SU-DHL-6 (cell line): Measurements from ENCODE around the gene TRIM58.

Experiments used
- H2AFZ ChIP-seq: fragments of 200-600 bp; sonication (generic); 2 replicates; pipeline ENCODE4 v1.6.1; 2014; ENCODE audit warnings: low read depth, mild to moderate bottlenecking, moderate library complexity, mixed read lengths, antibody characterized with exemption, low read length; ENCODE audit not compliant: severe bottlenecking
- H3F3A ChIP-seq: fragments of 200-600 bp; shearing (Covaris generic); 2 replicates; pipeline ENCODE4 v1.6.0; 2016; ENCODE audit warnings: antibody characterized with exemption, mild to moderate bottlenecking; ENCODE audit not compliant: insufficient read depth
- H3K27ac ChIP-seq: fragments of 200-600 bp; sonication (generic); 2 replicates; pipeline ENCODE4 v1.5.1; 2016; ENCODE audit warnings: low read depth, mild to moderate bottlenecking, low read length, moderate library complexity, mixed read lengths
- H3K27me3 ChIP-seq: fragments of 200-600 bp; sonication (generic), shearing (Covaris generic); 2 replicates; pipeline ENCODE4 v1.6.0; 2014; ENCODE audit warnings: mild to moderate bottlenecking, low read length
- H3K36me3 ChIP-seq: fragments of 200-600 bp; sonication (generic); 2 replicates; pipeline ENCODE4 v1.6.1; 2014; ENCODE audit warnings: mild to moderate bottlenecking, low read length, mixed read lengths
- H3K4me2 ChIP-seq: fragments of 300-600, 200-600 bp; shearing (Covaris generic), sonication (generic); 2 replicates; pipeline ENCODE4 v1.6.0; 2014; ENCODE audit warnings: low read length, low read depth, mild to moderate bottlenecking; ENCODE audit not compliant: poor library complexity, severe bottlenecking
- H3K4me3 ChIP-seq: fragments of 200-600 bp; sonication (generic); 2 replicates; pipeline ENCODE4 v1.5.1; 2014; ENCODE audit warnings: antibody characterized with exemption, low read length, mild to moderate bottlenecking, mixed read lengths; ENCODE audit not compliant: insufficient read depth, poor library complexity, severe bottlenecking
- H3K79me2 ChIP-seq: fragments of 200-600 bp; sonication (generic); 2 replicates; pipeline ENCODE4 v1.6.1; 2014; ENCODE audit warnings: mild to moderate bottlenecking, low read length, moderate library complexity; ENCODE audit not compliant: insufficient read depth
- H3K9ac ChIP-seq: fragments of 200-600 bp; sonication (generic); 2 replicates; pipeline ENCODE4 v1.7.0; 2014; ENCODE audit warnings: mild to moderate bottlenecking, low read length
- H3K9me2 ChIP-seq: fragments of 200-600 bp; sonication (generic); replicated peaks from 2 replicates; pipeline ENCODE4 v1.6.1; 2014; ENCODE audit warnings: low read length; ENCODE audit not compliant: insufficient read depth
- H3K9me3 ChIP-seq: fragments of 200-600 bp; sonication (generic); 2 replicates; pipeline ENCODE4 v1.6.1; 2014; ENCODE audit warnings: low read length, mixed read lengths; ENCODE audit not compliant: insufficient read depth
- H4K20me1 ChIP-seq: fragments of 200-600 bp; sonication (generic); 2 replicates; pipeline ENCODE4 v1.6.1; 2014; ENCODE audit warnings: low read depth, mild to moderate bottlenecking, antibody characterized with exemption, low read length, moderate library complexity, mixed read lengths
- EZH2phosphoT487 ChIP-seq: fragments of 200-600 bp; sonication (generic), shearing (Covaris generic); conservative IDR thresholded peaks from 2 replicates; pipeline ENCODE4 v1.6.1; 2018; ENCODE audit warnings: mild to moderate bottlenecking, antibody characterized with exemption, low read length, moderate library complexity, mixed read lengths
- TF ChIP-seq, protein P1 (sequence below): fragments of 200-600 bp; sonication (generic); IDR thresholded peaks from one replicate; pipeline ENCODE4 v1.5.1; 2017; ENCODE audit warnings: antibody characterized with exemption, mild to moderate bottlenecking, low read length, moderate library complexity; ENCODE audit not compliant: insufficient read depth, poor library complexity, severe bottlenecking

The TRIM58 gene

GRCh38 chr1:247884797-247885413, 27.9 kb downstream of the TRIM58 start:
- Histone ChIP-seq H3F3A (no peaks in the 10 kb centered on the region), H4K20me1 (no peaks in the 10 kb centered on the region), H3K79me2 (no peaks in the 10 kb centered on the region), H3K4me3 (no peak overlapping the region), H3K9ac (no peak overlapping the region), H3K4me2 (no peak overlapping the region), H2AFZ (no peak overlapping the region), H3K9me3 (no peaks in the 10 kb centered on the region), H3K36me3 (no peaks in the 10 kb centered on the region), H3K9me2 (no peaks in the 10 kb centered on the region), H3K27ac (no peak overlapping the region), H3K27me3 (no peaks in the 10 kb centered on the region)
- TF ChIP-seq, protein P1, sequence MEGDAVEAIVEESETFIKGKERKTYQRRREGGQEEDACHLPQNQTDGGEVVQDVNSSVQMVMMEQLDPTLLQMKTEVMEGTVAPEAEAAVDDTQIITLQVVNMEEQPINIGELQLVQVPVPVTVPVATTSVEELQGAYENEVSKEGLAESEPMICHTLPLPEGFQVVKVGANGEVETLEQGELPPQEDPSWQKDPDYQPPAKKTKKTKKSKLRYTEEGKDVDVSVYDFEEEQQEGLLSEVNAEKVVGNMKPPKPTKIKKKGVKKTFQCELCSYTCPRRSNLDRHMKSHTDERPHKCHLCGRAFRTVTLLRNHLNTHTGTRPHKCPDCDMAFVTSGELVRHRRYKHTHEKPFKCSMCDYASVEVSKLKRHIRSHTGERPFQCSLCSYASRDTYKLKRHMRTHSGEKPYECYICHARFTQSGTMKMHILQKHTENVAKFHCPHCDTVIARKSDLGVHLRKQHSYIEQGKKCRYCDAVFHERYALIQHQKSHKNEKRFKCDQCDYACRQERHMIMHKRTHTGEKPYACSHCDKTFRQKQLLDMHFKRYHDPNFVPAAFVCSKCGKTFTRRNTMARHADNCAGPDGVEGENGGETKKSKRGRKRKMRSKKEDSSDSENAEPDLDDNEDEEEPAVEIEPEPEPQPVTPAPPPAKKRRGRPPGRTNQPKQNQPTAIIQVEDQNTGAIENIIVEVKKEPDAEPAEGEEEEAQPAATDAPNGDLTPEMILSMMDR = no peak
- no peak for TF ChIP-seq EZH2phosphoT487

GRCh38 chr1:247895163-247895637, 38.2 kb downstream of the TRIM58 start, which contains the start of gene OR2W3:
Gene OR2W3 (plus strand): TSS chr1:247895587. CDS start chr1:247895587, 0 bp downstream.
- Histone ChIP-seq H3K79me2 (no peaks in the 10 kb centered on the region), H3K36me3 (no peaks in the 10 kb centered on the region)

GRCh38 chr1:247895976-247896375, 39.0 kb downstream of the TRIM58 start:
- TF ChIP-seq, protein P1 = no peak
- no peak for TF ChIP-seq EZH2phosphoT487
- H3K27ac ChIP-seq = no peak overlapping the region
- no peaks in the 10 kb centered on the region for H3K9me3 ChIP-seq
- no peaks in the 10 kb centered on the region for H3K79me2 ChIP-seq
- no peak overlapping the region for H2AFZ ChIP-seq
- no peak overlapping the region for H3K4me2 ChIP-seq
- H3K36me3 ChIP-seq = no peaks in the 10 kb centered on the region
- H3K9me2 ChIP-seq = no peaks in the 10 kb centered on the region
- H3K9ac ChIP-seq = no peak overlapping the region
- H4K20me1 ChIP-seq = no peaks in the 10 kb centered on the region
- H3K4me3 ChIP-seq = no peak overlapping the region
- no peaks in the 10 kb centered on the region for H3K27me3 ChIP-seq
- H3F3A ChIP-seq = no peaks in the 10 kb centered on the region

More at GRCh38 chr1:247895163-247895637, 38.2 kb downstream of the TRIM58 start, which contains the start of gene OR2W3:
- TF ChIP-seq, protein P1 = no peak
- TF ChIP-seq EZH2phosphoT487 = no peak
- Histone ChIP-seq H3K9me2 (no peaks in the 10 kb centered on the region), H2AFZ (no peak within 1 kb of the TSS), H3K27ac (no peak within 1 kb of the TSS), H4K20me1 (no peaks in the 10 kb centered on the region), H3K9ac (no peak within 1 kb of the TSS), H3F3A (no peaks in the 10 kb centered on the region), H3K4me3 (no peak within 1 kb of the TSS), H3K27me3 (no peaks in the 10 kb centered on the region), H3K4me2 (no peak within 1 kb of the TSS), H3K9me3 (no peaks in the 10 kb centered on the region)
